ENCODE measurements around the gene AUTS2.
"Not testable (repeated sequence)": the region's sequence is repeated elsewhere in the genome, so short reads cannot be mapped to it uniquely, and the experiment has no call there.

The AUTS2 gene

DNA sequence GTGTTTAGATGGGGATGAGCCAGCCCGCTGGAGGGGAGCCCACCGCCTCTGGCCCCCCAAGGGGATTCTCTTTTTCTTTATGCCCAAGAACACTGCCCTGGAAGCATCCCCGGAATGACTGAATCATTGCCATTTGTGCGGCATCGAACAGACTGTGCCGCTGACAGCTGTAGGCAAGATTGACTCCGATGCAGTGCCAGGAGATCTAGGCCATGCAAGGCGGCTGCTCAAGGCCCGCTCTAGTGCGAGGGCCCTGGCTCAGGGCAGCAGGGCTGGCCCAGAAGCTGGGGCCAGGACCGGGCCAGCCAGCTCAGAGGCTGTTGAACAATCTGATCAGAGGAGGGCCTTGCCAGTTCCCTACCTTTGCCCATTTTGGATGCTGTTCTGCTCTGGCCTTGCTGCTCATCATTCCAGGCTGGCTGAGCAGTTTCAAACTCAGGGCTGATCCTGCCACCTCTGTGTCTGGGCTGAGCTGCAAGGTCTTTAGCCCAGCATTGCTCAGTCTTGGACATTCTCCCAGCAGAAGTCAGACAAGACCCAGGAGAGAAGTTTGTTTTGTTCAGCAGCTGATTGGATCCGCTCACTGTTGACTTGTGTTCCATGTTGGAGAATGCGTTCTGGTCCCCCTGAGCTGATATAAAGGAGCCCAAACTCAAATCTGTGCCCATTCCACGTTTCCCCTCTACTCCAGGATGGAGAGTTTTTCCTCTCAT lies 1048.4 kb downstream of the AUTS2 start:
- H3K79me2 ChIP-seq (ENCODE audit: insufficient read depth, low read length) = no peaks in the 10 kb centered on the region
- no peaks in the 10 kb centered on the region for H3K36me3 ChIP-seq (ENCODE audit: insufficient read depth, low read length)
- no peaks in the 10 kb centered on the region for H4K20me1 ChIP-seq (ENCODE audit: insufficient read depth, low read length, poor library complexity, severe bottlenecking)
- no peaks in the 10 kb centered on the region for H3F3A ChIP-seq (ENCODE audit: low read depth)
- H3K4me2 ChIP-seq (ENCODE audit: low read depth, low read length, poor library complexity, severe bottlenecking) = no peak overlapping the region
- peaks cover 24% of the 10 kb centered on the region for H3K4me1 ChIP-seq (ENCODE audit: insufficient read depth, low read length, poor library complexity, severe bottlenecking)
- no peak overlapping the region for H3K4me3 ChIP-seq (ENCODE audit: low read length, poor library complexity, severe bottlenecking)
- H3K27me3 ChIP-seq (ENCODE audit: insufficient read depth, low read length, poor library complexity, severe bottlenecking) = no peaks in the 10 kb centered on the region
- no peaks in the 10 kb centered on the region for H3K9me3 ChIP-seq (ENCODE audit: insufficient read depth, low read depth, low read length)
- TF ChIP-seq, protein P1, sequence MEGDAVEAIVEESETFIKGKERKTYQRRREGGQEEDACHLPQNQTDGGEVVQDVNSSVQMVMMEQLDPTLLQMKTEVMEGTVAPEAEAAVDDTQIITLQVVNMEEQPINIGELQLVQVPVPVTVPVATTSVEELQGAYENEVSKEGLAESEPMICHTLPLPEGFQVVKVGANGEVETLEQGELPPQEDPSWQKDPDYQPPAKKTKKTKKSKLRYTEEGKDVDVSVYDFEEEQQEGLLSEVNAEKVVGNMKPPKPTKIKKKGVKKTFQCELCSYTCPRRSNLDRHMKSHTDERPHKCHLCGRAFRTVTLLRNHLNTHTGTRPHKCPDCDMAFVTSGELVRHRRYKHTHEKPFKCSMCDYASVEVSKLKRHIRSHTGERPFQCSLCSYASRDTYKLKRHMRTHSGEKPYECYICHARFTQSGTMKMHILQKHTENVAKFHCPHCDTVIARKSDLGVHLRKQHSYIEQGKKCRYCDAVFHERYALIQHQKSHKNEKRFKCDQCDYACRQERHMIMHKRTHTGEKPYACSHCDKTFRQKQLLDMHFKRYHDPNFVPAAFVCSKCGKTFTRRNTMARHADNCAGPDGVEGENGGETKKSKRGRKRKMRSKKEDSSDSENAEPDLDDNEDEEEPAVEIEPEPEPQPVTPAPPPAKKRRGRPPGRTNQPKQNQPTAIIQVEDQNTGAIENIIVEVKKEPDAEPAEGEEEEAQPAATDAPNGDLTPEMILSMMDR (conservative IDR thresholded peaks at IDR 0.05; ENCODE audit: low read length) = no peak
- TF ChIP-seq EZH2phosphoT487 (IDR thresholded peaks at IDR 0.05; ENCODE audit: borderline replicate concordance) = no peak
- no peak overlapping the region for H2AFZ ChIP-seq (ENCODE audit: low read length)
- H3K9ac ChIP-seq (ENCODE audit: low read depth, low read length, poor library complexity, severe bottlenecking) = no peak overlapping the region
- no peaks in the 10 kb centered on the region for H3K9me2 ChIP-seq (replicated peaks; ENCODE audit: low read depth, low read length)

DNA sequence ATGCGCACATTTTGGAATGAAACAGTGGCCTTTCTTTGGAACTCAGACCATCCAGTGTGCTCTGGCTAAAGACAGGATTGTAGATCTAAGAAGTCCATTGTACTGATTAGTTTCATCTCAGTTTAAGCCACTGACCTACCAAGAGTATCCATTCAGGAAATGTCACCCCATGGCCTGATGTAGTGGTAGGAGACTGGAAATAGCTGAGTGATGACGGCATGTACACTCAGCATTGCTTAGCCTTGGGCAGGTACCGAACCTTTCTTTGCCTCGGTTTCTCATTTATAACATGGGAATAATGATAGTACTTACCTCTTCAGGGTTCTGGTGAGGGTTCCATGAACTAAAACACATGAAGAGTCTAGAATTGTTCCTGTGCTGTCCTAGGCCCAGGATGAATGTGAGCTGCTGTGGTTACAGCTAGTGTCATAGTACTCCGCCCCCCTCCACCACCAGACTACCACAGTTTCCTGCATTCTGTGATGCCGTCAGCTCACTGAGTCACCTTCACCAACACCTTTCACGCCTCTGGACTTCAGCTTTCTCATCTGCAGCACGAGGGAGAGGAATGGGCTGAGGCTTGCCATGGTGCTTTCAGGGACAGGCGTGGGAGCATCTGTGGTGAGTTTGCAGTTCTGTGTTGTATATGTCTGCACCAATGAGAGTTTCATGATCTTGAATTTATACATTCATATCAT lies 1049.7 kb downstream of the AUTS2 start:
- Histone ChIP-seq H4K20me1 (ENCODE audit: insufficient read depth, low read length, poor library complexity, severe bottlenecking) (no peaks in the 10 kb centered on the region), H3K36me3 (ENCODE audit: insufficient read depth, low read length) (no peaks in the 10 kb centered on the region)

DNA sequence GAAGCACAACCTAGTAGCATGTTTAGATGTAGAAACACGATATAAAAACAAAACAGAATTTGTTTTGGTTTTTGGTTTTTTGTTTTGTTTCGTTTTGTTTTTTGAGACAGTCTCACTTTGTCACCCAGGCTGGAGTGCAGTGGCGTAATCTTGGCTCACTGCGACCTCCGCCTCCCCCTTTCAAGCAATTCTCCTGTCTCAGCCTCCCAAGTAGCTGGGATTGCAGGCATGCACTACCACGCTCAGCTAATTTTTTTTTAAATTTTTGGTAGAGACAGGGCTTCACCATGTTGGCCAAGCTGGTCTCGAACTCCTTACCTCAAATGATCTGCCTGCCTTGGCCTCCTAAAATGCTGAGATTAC lies 1050.2 kb downstream of the AUTS2 start:
- Histone ChIP-seq H3K4me1 (ENCODE audit: insufficient read depth, low read length, poor library complexity, severe bottlenecking) (peaks cover 24% of the 10 kb centered on the region), H3K4me2 (ENCODE audit: low read depth, low read length, poor library complexity, severe bottlenecking) (peak overlapping the region; percentile 22)
- not testable (repeated sequence) for H3K79me2 ChIP-seq (ENCODE audit: insufficient read depth, low read length); H3K9ac ChIP-seq (ENCODE audit: low read depth, low read length, poor library complexity, severe bottlenecking); H3F3A ChIP-seq (ENCODE audit: low read depth); H3K27me3 ChIP-seq (ENCODE audit: insufficient read depth, low read length, poor library complexity, severe bottlenecking); H3K9me2 ChIP-seq (replicated peaks; ENCODE audit: low read depth, low read length); H3K36me3 ChIP-seq (ENCODE audit: insufficient read depth, low read length); H4K20me1 ChIP-seq (ENCODE audit: insufficient read depth, low read length, poor library complexity, severe bottlenecking); H3K9me3 ChIP-seq (ENCODE audit: insufficient read depth, low read depth, low read length); H3K4me3 ChIP-seq (ENCODE audit: low read length, poor library complexity, severe bottlenecking); H2AFZ ChIP-seq (ENCODE audit: low read length)

More for the DNA sequence above, 1049.7 kb downstream of the AUTS2 start:
- Histone ChIP-seq H3K4me1 (ENCODE audit: insufficient read depth, low read length, poor library complexity, severe bottlenecking) (peaks cover 24% of the 10 kb centered on the region), H3K4me3 (ENCODE audit: low read length, poor library complexity, severe bottlenecking) (no peak overlapping the region), H3K9me2 (replicated peaks; ENCODE audit: low read depth, low read length) (no peaks in the 10 kb centered on the region), H2AFZ (ENCODE audit: low read length) (no peak overlapping the region), H3K27me3 (ENCODE audit: insufficient read depth, low read length, poor library complexity, severe bottlenecking) (no peaks in the 10 kb centered on the region), H3K9ac (ENCODE audit: low read depth, low read length, poor library complexity, severe bottlenecking) (no peak overlapping the region), H3K79me2 (ENCODE audit: insufficient read depth, low read length) (no peaks in the 10 kb centered on the region), H3K9me3 (ENCODE audit: insufficient read depth, low read depth, low read length) (no peaks in the 10 kb centered on the region), H3F3A (ENCODE audit: low read depth) (no peaks in the 10 kb centered on the region), H3K4me2 (ENCODE audit: low read depth, low read length, poor library complexity, severe bottlenecking) (peak overlapping the region; percentile 22)
- TF ChIP-seq EZH2phosphoT487 (IDR thresholded peaks at IDR 0.05; ENCODE audit: borderline replicate concordance) = no peak
- TF ChIP-seq, protein P1 (conservative IDR thresholded peaks at IDR 0.05; ENCODE audit: low read length) = no peak
